H9 (cell line): ENCODE data around the gene ANKK1. TPM values are rescaled to one million over a fixed set of nuclear protein-coding genes. Genes with fewer than 3 reads are reported as not detected.

ENCODE experiments used
- DNase-seq: peaks from one replicate; pipeline ENCODE4 v3.0.0-alpha.2; 2017
- H2AFZ ChIP-seq: one replicate; pipeline ENCODE4 v1.6.1; 2013; ENCODE audit warnings: mild to moderate bottlenecking, low read length, control low read depth, moderate library complexity
- H2AK5ac ChIP-seq: 2 replicates; pipeline ENCODE4 v1.6.1; 2013; ENCODE audit warnings: low read length, control low read depth, mixed read lengths; ENCODE audit not compliant: insufficient read length
- H2BK120ac ChIP-seq: one replicate; pipeline ENCODE4 v1.6.1; 2013; ENCODE audit warnings: low read depth, mild to moderate bottlenecking, low read length, control low read depth, inconsistent platforms; ENCODE audit not compliant: poor library complexity, severe bottlenecking
- H2BK12ac ChIP-seq: 2 replicates; pipeline ENCODE4 v1.6.1; 2013; ENCODE audit warnings: low read length, control low read depth, mixed read lengths, low read depth; ENCODE audit not compliant: insufficient read length
- H2BK15ac ChIP-seq: 2 replicates; pipeline ENCODE4 v1.6.1; 2013; ENCODE audit warnings: low read depth, low read length, control low read depth
- H2BK20ac ChIP-seq: one replicate; pipeline ENCODE4 v1.6.1; 2013; ENCODE audit warnings: low read depth, mild to moderate bottlenecking, low read length, control low read depth, inconsistent platforms; ENCODE audit not compliant: poor library complexity, severe bottlenecking
- H2BK5ac ChIP-seq: 2 replicates; pipeline ENCODE4 v1.6.1; 2013; ENCODE audit warnings: low read length, control low read depth, mixed read lengths; ENCODE audit not compliant: insufficient read length
- H3K14ac ChIP-seq: 2 replicates; pipeline ENCODE4 v1.6.1; 2013; ENCODE audit warnings: low read length, control low read depth; ENCODE audit not compliant: insufficient read depth
- H3K18ac ChIP-seq: 2 replicates; pipeline ENCODE4 v1.6.1; 2013; ENCODE audit warnings: low read depth, mild to moderate bottlenecking, mixed read lengths, low read length, control low read depth; ENCODE audit not compliant: insufficient read length
- H3K23ac ChIP-seq: 2 replicates; pipeline ENCODE4 v1.6.1; 2013; ENCODE audit warnings: low read length, control low read depth, mixed read lengths, low read depth; ENCODE audit not compliant: insufficient read length
- H3K23me2 ChIP-seq: 2 replicates; pipeline ENCODE4 v1.6.1; 2013; ENCODE audit warnings: low read depth, mild to moderate bottlenecking, mixed read lengths, low read length, control low read depth; ENCODE audit not compliant: insufficient read length, poor library complexity, severe bottlenecking
- H3K27ac ChIP-seq: 2 replicates; pipeline ENCODE4 v1.5.1; 2013; ENCODE audit warnings: low read length, control low read depth, mixed read lengths, low read depth; ENCODE audit not compliant: insufficient read length
- H3K27me3 ChIP-seq: 2 replicates; pipeline ENCODE4 v1.6.1; 2013; ENCODE audit warnings: low read length, control low read depth, inconsistent platforms; ENCODE audit not compliant: insufficient read depth
- H3K4ac ChIP-seq: 2 replicates; pipeline ENCODE4 v1.6.1; 2013; ENCODE audit warnings: low read depth, mild to moderate bottlenecking, control low read depth, inconsistent platforms, low read length, moderate library complexity
- H3K4me1 ChIP-seq: 2 replicates; pipeline ENCODE4 v1.6.1; 2013; ENCODE audit warnings: low read length, control low read depth, inconsistent platforms; ENCODE audit not compliant: insufficient read depth
- H3K4me2 ChIP-seq: 2 replicates; pipeline ENCODE4 v1.6.1; 2013; ENCODE audit warnings: low read length, control low read depth, mixed read lengths; ENCODE audit not compliant: insufficient read length, insufficient read depth
- H3K56ac ChIP-seq: 2 replicates; pipeline ENCODE4 v1.6.1; 2013; ENCODE audit warnings: low read depth, mild to moderate bottlenecking, mixed read lengths, low read length, control low read depth; ENCODE audit not compliant: insufficient read length
- H3K79me1 ChIP-seq: 2 replicates; pipeline ENCODE4 v1.6.1; 2013; ENCODE audit warnings: low read depth, mild to moderate bottlenecking, moderate library complexity, low read length, control low read depth, inconsistent platforms; ENCODE audit not compliant: insufficient read depth, poor library complexity, severe bottlenecking
- H3K79me2 ChIP-seq: 2 replicates; pipeline ENCODE4 v1.6.1; 2013; ENCODE audit warnings: low read length, control low read depth, inconsistent platforms; ENCODE audit not compliant: insufficient read depth
- H3K9ac ChIP-seq: 2 replicates; pipeline ENCODE4 v1.6.1; 2013; ENCODE audit warnings: low read length, control low read depth, mixed read lengths; ENCODE audit not compliant: insufficient read length; ENCODE audit errors: extremely low read depth
- H3K9me3 ChIP-seq: one replicate; pipeline ENCODE4 v1.6.1; 2013; ENCODE audit warnings: low read depth, low read length, inconsistent platforms; ENCODE audit not compliant: control insufficient read depth
- H3T11ph ChIP-seq: one replicate; pipeline ENCODE4 v1.6.1; 2013; ENCODE audit warnings: mild to moderate bottlenecking, low read length, control low read depth, inconsistent platforms
- H4K20me1 ChIP-seq: one replicate; pipeline ENCODE4 v1.6.1; 2013; ENCODE audit not compliant: control insufficient read depth, insufficient read length, insufficient read depth
- H4K5ac ChIP-seq: 2 replicates; pipeline ENCODE4 v1.6.1; 2013; ENCODE audit warnings: low read depth, mild to moderate bottlenecking, mixed read lengths, low read length, control low read depth; ENCODE audit not compliant: insufficient read length
- H4K8ac ChIP-seq: replicated peaks from 2 replicates; pipeline ENCODE4 v1.6.1; 2013; ENCODE audit warnings: low read length, control low read depth, mixed read lengths, low read depth; ENCODE audit not compliant: insufficient read length
- H4K91ac ChIP-seq: 2 replicates; pipeline ENCODE4 v1.6.1; 2013; ENCODE audit warnings: low read depth, mild to moderate bottlenecking, moderate library complexity, mixed read lengths, low read length, control low read depth; ENCODE audit not compliant: insufficient read length
- H3K27ac Mint-ChIP-seq, 3 experiments: 2 replicates in 2 of 3; 3 replicates in 1 of 3; pipeline ENCODE4 v1.8.0; 2020 to 2021; ENCODE audit warnings: mixed read lengths in 3 of 3, mild to moderate bottlenecking in 1 of 3, moderate library complexity in 1 of 3
- H3K27me3 Mint-ChIP-seq: 2 replicates; pipeline ENCODE4 v1.8.0; 2021; ENCODE audit warnings: low read depth, mild to moderate bottlenecking, moderate library complexity, mixed read lengths
- H3K36me3 Mint-ChIP-seq, 3 experiments: 2 replicates in 2 of 3; 3 replicates in 1 of 3; pipeline ENCODE4 v1.8.0; 2020 to 2021; ENCODE audit warnings: low read depth in 3 of 3, mixed read lengths in 3 of 3; ENCODE audit not compliant: insufficient read depth in 1 of 3
- H3K4me1 Mint-ChIP-seq, 2 experiments: 2 replicates each; pipeline ENCODE4 v1.8.0; 2020; ENCODE audit warnings: mixed read lengths in 2 of 2
- H3K4me3 Mint-ChIP-seq, 2 experiments: 2 replicates in 1 of 2; 3 replicates in 1 of 2; pipeline ENCODE4 v1.8.0; 2020 to 2021; ENCODE audit warnings: mild to moderate bottlenecking in 2 of 2, mixed read lengths in 2 of 2, moderate library complexity in 1 of 2
- H3K9me3 Mint-ChIP-seq, 2 experiments: 2 replicates in 1 of 2; 3 replicates in 1 of 2; pipeline ENCODE4 v1.8.0; 2020; ENCODE audit warnings: mild to moderate bottlenecking in 2 of 2, mixed read lengths in 2 of 2, moderate library complexity in 1 of 2
- CTCF ChIP-seq: fragments of 200-600 bp; sonication (generic); conservative IDR thresholded peaks from 3 replicates; pipeline ENCODE4 v1.8.0; 2021; ENCODE audit warnings: antibody characterized with exemption, mild to moderate bottlenecking
- WGBS: extraction: QIAGEN DNeasy Blood & Tissue Kit; methylation state at CpG from one replicate; pipeline ENCODE4 v1.1.7; 2013; ENCODE audit warnings: missing lambda C conversion rate, low lambda C conversion rate, mixed read lengths; ENCODE audit not compliant: insufficient read length; ENCODE audit errors: extremely low coverage; 5-methylcytosine and 5-hydroxymethylcytosine counted together
- total RNA-seq: library from RNA; stranded (reverse); gene quantifications from 2 replicates; pipeline ENCODE4 v1.2.1, GENCODE V29; 2021

Gene ANKK1
- total RNA-seq, 1 experiment from 2014 or later: 0.20 TPM

GRCh38 chr11:113409526-113409925 lies 21.9 kb downstream of the ANKK1 start:
- WGBS: no CpG with 5 or more reads among the region's 3 CpGs
- Histone ChIP-seq H4K8ac (no peak overlapping the region), H2BK120ac (no peak overlapping the region), H4K20me1 (no peaks in the 10 kb centered on the region), H3K4me2 (no peak overlapping the region), H3T11ph (no peak overlapping the region), H3K56ac (no peak overlapping the region), H3K14ac (no peak overlapping the region), H2BK12ac (no peak overlapping the region), H3K4ac (no peak overlapping the region), H4K91ac (no peak overlapping the region), H3K23me2 (no peaks in the 10 kb centered on the region), H2BK20ac (no peak overlapping the region), H2AFZ (no peak overlapping the region), H3K9me3 (no peaks in the 10 kb centered on the region), H3K9ac (no peak overlapping the region), H3K79me2 (no peaks in the 10 kb centered on the region), H2AK5ac (no peak overlapping the region), H3K23ac (no peak overlapping the region), H3K27ac (no peak overlapping the region), H2BK5ac (no peak overlapping the region), H3K79me1 (no peaks in the 10 kb centered on the region), H2BK15ac (no peak overlapping the region), H3K18ac (no peak overlapping the region), H3K27me3 (no peaks in the 10 kb centered on the region), H4K5ac (no peak overlapping the region), H3K4me1 (no peaks in the 10 kb centered on the region)
- no peak for DNase-seq
- peaks cover 10 to 23% of the 10 kb centered on the region in 2 experiments for H3K4me1 Mint-ChIP-seq
- no peaks in the 10 kb centered on the region for H3K36me3 Mint-ChIP-seq
- peaks cover 3% of the 10 kb centered on the region; the same call in 1 of the 2 replicates for H3K27me3 Mint-ChIP-seq
- no peak for TF ChIP-seq CTCF
- no peak overlapping the region for H3K4me3 Mint-ChIP-seq
- H3K27ac Mint-ChIP-seq: no peak overlapping the region
- no peaks in the 10 kb centered on the region for H3K9me3 Mint-ChIP-seq
